ENCODE data around the gene TSPOAP1. TPM values are rescaled to one million over a fixed set of nuclear protein-coding genes. Genes with fewer than 3 reads are reported as not detected.

The TSPOAP1 gene
- total RNA-seq, 1 donor from 2014 or later = 0.79 TPM

DNA sequence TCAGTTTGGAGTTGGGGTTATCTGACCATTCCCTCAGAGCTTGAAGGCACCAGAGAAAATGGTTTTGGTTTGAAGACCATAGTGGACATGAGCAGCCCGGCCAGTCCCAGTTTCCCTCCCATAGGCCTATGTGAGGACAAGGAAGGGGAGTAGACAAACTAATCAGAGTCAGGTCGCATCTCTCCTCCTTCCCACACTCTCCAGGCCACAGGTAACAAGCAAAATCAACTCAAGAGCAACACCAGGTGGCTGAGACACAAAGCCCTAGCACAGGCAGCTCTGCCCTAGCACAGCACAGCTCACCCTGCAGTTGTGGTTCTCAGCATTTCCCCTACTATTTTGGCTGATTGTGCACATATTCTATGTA lies 16.2 kb upstream of the TSPOAP1 start:
- no peaks in the 10 kb centered on the region for H3K9me3 ChIP-seq (ENCODE audit: insufficient read depth, low read depth, low read length)
- Mint-ChIP-seq H3K4me1 (ENCODE audit: low read depth, unreplicated experiment) (peaks cover 6% of the 10 kb centered on the region), H3K4me3 (ENCODE audit: unreplicated experiment) (peak overlapping the region; percentile 12), H3K9me3 (ENCODE audit: unreplicated experiment) (no peaks in the 10 kb centered on the region), H3K36me3 (ENCODE audit: low read depth, unreplicated experiment) (peaks cover 18% of the 10 kb centered on the region), H3K27me3 (ENCODE audit: low read depth, unreplicated experiment) (no peaks in the 10 kb centered on the region), H3K27ac (ENCODE audit: unreplicated experiment) (no peak overlapping the region)
- no peak overlapping the region for H3K27ac ChIP-seq (ENCODE audit: low read depth, low read length)
- H3K27me3 ChIP-seq (ENCODE audit: insufficient read depth, low read length) = no peaks in the 10 kb centered on the region
- H3K36me3 ChIP-seq (ENCODE audit: insufficient read depth, low read length) = peaks cover 51% of the 10 kb centered on the region
- H3K79me2 ChIP-seq (ENCODE audit: insufficient read depth, low read length) = peaks cover 5% of the 10 kb centered on the region
- H3K4me2 ChIP-seq (ENCODE audit: low read length) = no peak overlapping the region
- H3K9ac ChIP-seq (ENCODE audit: low read length) = no peak overlapping the region
- TF ChIP-seq, protein P1, sequence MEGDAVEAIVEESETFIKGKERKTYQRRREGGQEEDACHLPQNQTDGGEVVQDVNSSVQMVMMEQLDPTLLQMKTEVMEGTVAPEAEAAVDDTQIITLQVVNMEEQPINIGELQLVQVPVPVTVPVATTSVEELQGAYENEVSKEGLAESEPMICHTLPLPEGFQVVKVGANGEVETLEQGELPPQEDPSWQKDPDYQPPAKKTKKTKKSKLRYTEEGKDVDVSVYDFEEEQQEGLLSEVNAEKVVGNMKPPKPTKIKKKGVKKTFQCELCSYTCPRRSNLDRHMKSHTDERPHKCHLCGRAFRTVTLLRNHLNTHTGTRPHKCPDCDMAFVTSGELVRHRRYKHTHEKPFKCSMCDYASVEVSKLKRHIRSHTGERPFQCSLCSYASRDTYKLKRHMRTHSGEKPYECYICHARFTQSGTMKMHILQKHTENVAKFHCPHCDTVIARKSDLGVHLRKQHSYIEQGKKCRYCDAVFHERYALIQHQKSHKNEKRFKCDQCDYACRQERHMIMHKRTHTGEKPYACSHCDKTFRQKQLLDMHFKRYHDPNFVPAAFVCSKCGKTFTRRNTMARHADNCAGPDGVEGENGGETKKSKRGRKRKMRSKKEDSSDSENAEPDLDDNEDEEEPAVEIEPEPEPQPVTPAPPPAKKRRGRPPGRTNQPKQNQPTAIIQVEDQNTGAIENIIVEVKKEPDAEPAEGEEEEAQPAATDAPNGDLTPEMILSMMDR (IDR thresholded peaks at IDR 0.05; ENCODE audit: insufficient read depth, low read depth, low read length) = no peak
- TF ChIP-seq EZH2 (IDR thresholded peaks at IDR 0.05; ENCODE audit: insufficient read depth, low read length) = no peak
- no peak overlapping the region for H3K4me3 ChIP-seq (ENCODE audit: insufficient read depth, low read depth, low read length)
- no peak for DNase-seq (ENCODE audit: low read depth)
- H2AFZ ChIP-seq (ENCODE audit: low read depth, low read length) = no peak overlapping the region
- peaks cover under 1% of the 10 kb centered on the region for H3K4me1 ChIP-seq (ENCODE audit: insufficient read depth, low read length)
- FAIRE-seq = no peak
- H4K20me1 ChIP-seq (ENCODE audit: insufficient read depth, low read length) = peaks cover 6% of the 10 kb centered on the region

DNA sequence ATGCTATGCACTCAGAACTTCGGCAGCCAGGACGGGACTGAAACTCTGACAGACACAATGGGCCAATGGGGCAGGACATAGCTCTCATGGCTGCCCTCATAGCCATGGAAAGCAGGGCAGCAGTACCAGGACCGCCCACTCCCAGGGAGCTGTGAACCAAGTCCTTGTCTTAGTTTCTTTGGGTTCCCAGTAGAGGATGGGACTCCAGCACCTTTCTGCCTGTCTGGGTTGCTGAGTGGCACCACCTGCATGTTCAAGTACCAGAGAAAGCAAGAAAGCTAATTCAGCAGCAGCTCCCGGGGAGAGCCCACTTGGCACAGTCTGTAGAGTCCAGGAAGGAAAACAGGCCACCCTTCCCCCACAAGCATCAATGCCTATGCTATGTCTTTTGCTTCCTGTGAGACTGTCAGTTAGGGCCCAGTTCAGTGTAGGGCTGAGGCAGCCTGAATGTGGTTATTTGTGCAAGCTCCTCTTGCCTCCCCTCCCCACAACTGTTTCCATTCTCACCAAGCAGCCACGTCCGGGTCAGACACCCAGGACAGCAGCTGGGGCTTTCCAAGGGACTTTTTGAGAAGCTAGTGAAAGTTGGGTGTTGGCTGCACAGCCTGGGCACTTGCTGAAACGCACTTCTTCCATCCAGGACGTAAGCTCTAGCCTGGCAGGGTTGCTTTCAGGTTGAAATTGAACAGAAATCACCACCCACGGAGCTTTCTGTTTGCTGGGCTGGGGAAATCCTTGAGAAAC lies 15.6 kb upstream of the TSPOAP1 start:
- Histone ChIP-seq H3K79me2 (ENCODE audit: insufficient read depth, low read length) (no peaks in the 10 kb centered on the region), H3K4me1 (ENCODE audit: insufficient read depth, low read length) (peaks cover 6% of the 10 kb centered on the region), H3K9me3 (ENCODE audit: insufficient read depth, low read depth, low read length) (no peaks in the 10 kb centered on the region), H4K20me1 (ENCODE audit: insufficient read depth, low read length) (peaks cover 6% of the 10 kb centered on the region), H3K27ac (ENCODE audit: low read depth, low read length) (no peak overlapping the region), H3K36me3 (ENCODE audit: insufficient read depth, low read length) (peaks cover 46% of the 10 kb centered on the region), H3K4me2 (ENCODE audit: low read length) (no peak overlapping the region), H3K9ac (ENCODE audit: low read length) (no peak overlapping the region), H3K27me3 (ENCODE audit: insufficient read depth, low read length) (no peaks in the 10 kb centered on the region), H2AFZ (ENCODE audit: low read depth, low read length) (no peak overlapping the region), H3K4me3 (ENCODE audit: insufficient read depth, low read depth, low read length) (no peak overlapping the region)
- peak overlapping the region; percentile 12 for H3K4me3 Mint-ChIP-seq (ENCODE audit: unreplicated experiment)
- peaks cover 8% of the 10 kb centered on the region for H3K4me1 Mint-ChIP-seq (ENCODE audit: low read depth, unreplicated experiment)
- peaks cover 14% of the 10 kb centered on the region for H3K36me3 Mint-ChIP-seq (ENCODE audit: low read depth, unreplicated experiment)
- no peak for FAIRE-seq
- H3K9me3 Mint-ChIP-seq (ENCODE audit: unreplicated experiment) = no peaks in the 10 kb centered on the region
- no peaks in the 10 kb centered on the region for H3K27me3 Mint-ChIP-seq (ENCODE audit: low read depth, unreplicated experiment)
- peak overlapping the region; percentile 53 for H3K27ac Mint-ChIP-seq (ENCODE audit: unreplicated experiment)
- TF ChIP-seq EZH2 (IDR thresholded peaks at IDR 0.05; ENCODE audit: insufficient read depth, low read length) = no peak
- TF ChIP-seq, protein P1 (IDR thresholded peaks at IDR 0.05; ENCODE audit: insufficient read depth, low read depth, low read length) = no peak
- DNase-seq (ENCODE audit: low read depth) = no peak

DNA sequence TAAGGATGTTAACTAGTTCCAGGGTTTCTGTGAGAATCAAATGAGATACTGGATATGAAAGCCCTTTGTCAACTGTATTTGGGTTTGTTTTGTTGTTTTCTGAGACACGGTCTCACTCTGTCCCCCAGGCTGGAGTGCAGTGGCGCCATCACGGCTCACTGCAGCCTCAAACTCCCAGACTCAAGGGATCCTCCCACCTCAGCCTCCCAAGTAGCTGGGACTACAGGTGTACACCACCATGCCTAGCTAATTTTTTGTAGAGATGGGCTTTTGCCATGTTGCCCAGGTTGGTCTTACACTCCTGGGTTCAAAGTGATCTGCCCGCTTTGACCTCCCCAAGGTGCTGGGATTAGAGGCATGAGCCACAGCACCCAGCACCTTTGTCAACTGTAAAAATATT lies 14.5 kb upstream of the TSPOAP1 start:
- Histone ChIP-seq H3K9me3 (ENCODE audit: insufficient read depth, low read depth, low read length) (no peaks in the 10 kb centered on the region), H3K9ac (ENCODE audit: low read length) (no peak overlapping the region), H3K4me1 (ENCODE audit: insufficient read depth, low read length) (peaks cover 17% of the 10 kb centered on the region), H3K79me2 (ENCODE audit: insufficient read depth, low read length) (no peaks in the 10 kb centered on the region), H2AFZ (ENCODE audit: low read depth, low read length) (no peak overlapping the region), H3K27ac (ENCODE audit: low read depth, low read length) (no peak overlapping the region), H3K36me3 (ENCODE audit: insufficient read depth, low read length) (peaks cover 35% of the 10 kb centered on the region), H3K4me3 (ENCODE audit: insufficient read depth, low read depth, low read length) (no peak overlapping the region), H4K20me1 (ENCODE audit: insufficient read depth, low read length) (peaks cover 6% of the 10 kb centered on the region), H3K4me2 (ENCODE audit: low read length) (no peak overlapping the region), H3K27me3 (ENCODE audit: insufficient read depth, low read length) (no peaks in the 10 kb centered on the region)
- DNase-seq (ENCODE audit: low read depth) (no peak), FAIRE-seq (no peak)
- TF ChIP-seq, protein P1 (IDR thresholded peaks at IDR 0.05; ENCODE audit: insufficient read depth, low read depth, low read length) = no peak
- TF ChIP-seq EZH2 (IDR thresholded peaks at IDR 0.05; ENCODE audit: insufficient read depth, low read length) = no peak
- Mint-ChIP-seq H3K27ac (ENCODE audit: unreplicated experiment) (peak overlapping the region; percentile 34), H3K4me1 (ENCODE audit: low read depth, unreplicated experiment) (peaks cover 16% of the 10 kb centered on the region), H3K4me3 (ENCODE audit: unreplicated experiment) (no peak overlapping the region), H3K27me3 (ENCODE audit: low read depth, unreplicated experiment) (no peaks in the 10 kb centered on the region), H3K9me3 (ENCODE audit: unreplicated experiment) (no peaks in the 10 kb centered on the region), H3K36me3 (ENCODE audit: low read depth, unreplicated experiment) (peaks cover 11% of the 10 kb centered on the region)
